Measurements from ENCODE around the gene PIEZO2. TPM values are rescaled to one million over a fixed set of nuclear protein-coding genes. Genes with fewer than 3 reads are reported as not detected.

PIEZO2 gene
- total and polyA plus RNA-seq, 2 of the 8 experiments (the other 6 are each of a cell fraction or from before 2014, with no cell fraction given): 4.7 to 16.5 TPM

GRCh38 chr18:10860928-10861327 lies 288.4 kb downstream of the PIEZO2 start (continued):
- no peak for TF ChIP-seq TAF7 (optimal IDR thresholded peaks at IDR 0.05; ENCODE audit: borderline replicate concordance, low read depth, low read length)
- TF ChIP-seq POLR2A (IDR thresholded peaks at IDR 0.05; ENCODE audit: control extremely low read depth in 1 of 2, low read depth in 2 of 2, low read length in 2 of 2): no peak
- no peak for TF ChIP-seq CTBP2 (IDR thresholded peaks at IDR 0.05; ENCODE audit: borderline replicate concordance, insufficient read depth, insufficient read length, low read length)
